Progenitor cell of endocrine pancreas (in vitro differentiated cells): Measurements from ENCODE around the gene OSTM1. TPM values are rescaled to one million over a fixed set of nuclear protein-coding genes. Genes with fewer than 3 reads are reported as not detected.
A peak's percentile ranks its signal among the peaks of the same experiment; 100 is the strongest.

Source experiments
- DNase-seq: peaks from one replicate; pipeline ENCODE4 v3.0.0; 2021; ENCODE audit warnings: low spot score; ENCODE audit not compliant: unreplicated experiment
- H3K27ac Mint-ChIP-seq: 2 replicates; pipeline ENCODE4 v1.8.0; 2021; ENCODE audit warnings: mild to moderate bottlenecking, moderate library complexity, mixed read lengths
- H3K27me3 Mint-ChIP-seq: 2 replicates; pipeline ENCODE4 v1.8.0; 2021; ENCODE audit warnings: mixed read lengths
- H3K36me3 Mint-ChIP-seq: 2 replicates; pipeline ENCODE4 v1.8.0; 2022; ENCODE audit warnings: mixed read lengths; ENCODE audit not compliant: insufficient read depth
- H3K4me1 Mint-ChIP-seq: 2 replicates; pipeline ENCODE4 v1.8.0; 2021; ENCODE audit warnings: low read depth, mixed read lengths
- H3K4me3 Mint-ChIP-seq: 2 replicates; pipeline ENCODE4 v1.8.0; 2021; ENCODE audit warnings: low read depth, mild to moderate bottlenecking, moderate library complexity, mixed read lengths
- H3K9me3 Mint-ChIP-seq: 2 replicates; pipeline ENCODE4 v1.8.0; 2021; ENCODE audit warnings: low read depth, mixed read lengths
- CTCF ChIP-seq: fragments of 200-600 bp; sonication (generic); IDR thresholded peaks from one replicate; pipeline ENCODE4 v1.5.0; 2021; ENCODE audit warnings: antibody characterized with exemption, mild to moderate bottlenecking; ENCODE audit not compliant: unreplicated experiment
- long read RNA-seq: library from polyadenylated mRNA; unstranded; transcript quantifications from one replicate; pipeline ENCODE4 v2.0.0, GENCODE V29; 2020
- total RNA-seq: library from RNA; stranded (reverse); gene quantifications from 2 replicates; pipeline ENCODE4 v1.2.1, GENCODE V29; 2021

The OSTM1 gene
- 8.2 and 11.8 TPM in 2 replicates for total RNA-seq
- long read RNA-seq, full-length matches to known transcripts = 3 of 5 reads
- long read RNA-seq, partial matches to known transcripts = 1 of 5 reads
- long read RNA-seq, other reads (novel, unspliced or antisense) = 1 of 5 reads

GRCh38 chr6:108074359-108075144, at the start of gene OSTM1:
Gene OSTM1, minus strand, starts transcription at chr6:108074741. Its CDS starts 90 bp downstream, at chr6:108074651.
- Mint-ChIP-seq H3K27ac (peak within 1 kb of the TSS; percentile 92), H3K27me3 (peaks cover 20% of the 10 kb centered on the region), H3K4me3 (peak within 1 kb of the TSS; percentile 80), H3K9me3 (no peaks in the 10 kb centered on the region), H3K4me1 (peaks cover 10% of the 10 kb centered on the region), H3K36me3 (peaks cover 2% of the 10 kb centered on the region)
- TF ChIP-seq CTCF = no peak
- peak; percentile 91 for DNase-seq

- Mint-ChIP-seq H3K27ac (no peak overlapping the region), H3K36me3 (no peaks in the 10 kb centered on the region), H3K4me3 (no peak overlapping the region), H3K27me3 (peaks cover 86% of the 10 kb centered on the region), H3K4me1 (peaks cover 10% of the 10 kb centered on the region), H3K9me3 (no peaks in the 10 kb centered on the region)
- no peak for DNase-seq
- TF ChIP-seq CTCF = no peak
Observed at GRCh38 chr6:108123946-108124345, 49.4 kb upstream of the OSTM1 start.

GRCh38 chr6:108123481-108123929, 49.0 kb upstream of the OSTM1 start:
- Mint-ChIP-seq H3K27ac (no peak overlapping the region), H3K36me3 (no peaks in the 10 kb centered on the region), H3K9me3 (no peaks in the 10 kb centered on the region), H3K4me3 (no peak overlapping the region), H3K4me1 (peaks cover 13% of the 10 kb centered on the region), H3K27me3 (peaks cover 86% of the 10 kb centered on the region)
- no peak for DNase-seq
- no peak for TF ChIP-seq CTCF

- Mint-ChIP-seq H3K4me3 (no peak overlapping the region), H3K27ac (no peak overlapping the region), H3K36me3 (no peaks in the 10 kb centered on the region), H3K27me3 (peaks cover 89% of the 10 kb centered on the region), H3K9me3 (no peaks in the 10 kb centered on the region), H3K4me1 (peaks cover 13% of the 10 kb centered on the region)
- no peak for TF ChIP-seq CTCF
- no peak for DNase-seq
Observed at GRCh38 chr6:108121612-108122011, 47.1 kb upstream of the OSTM1 start.

GRCh38 chr6:108120311-108120710, 45.8 kb upstream of the OSTM1 start:
- H3K4me1 Mint-ChIP-seq = peaks cover 16% of the 10 kb centered on the region
- no peak overlapping the region for H3K4me3 Mint-ChIP-seq
- no peak for TF ChIP-seq CTCF
- H3K36me3 Mint-ChIP-seq = no peaks in the 10 kb centered on the region
- H3K27ac Mint-ChIP-seq = peak overlapping the region; percentile 24
- no peaks in the 10 kb centered on the region for H3K9me3 Mint-ChIP-seq
- no peak for DNase-seq
- peaks cover 91% of the 10 kb centered on the region for H3K27me3 Mint-ChIP-seq
